ENCODE measurements around the gene TRIM59.
"Not testable (repeated sequence)": the region's sequence is repeated elsewhere in the genome, so short reads cannot be mapped to it uniquely, and the experiment has no call there.

Gene TRIM59

GRCh38 chr3:160454995-160455394 lies 5.4 kb upstream of the TRIM59 start:
- DNase-seq, result peak; percentile 71

GRCh38 chr3:160452251-160452650 lies 2.7 kb upstream of the TRIM59 start:
- DNase-seq, result not testable (repeated sequence)

- no peak for DNase-seq
Measured at GRCh38 chr3:160451602-160452001, 2.0 kb upstream of the TRIM59 start.

- no peak for DNase-seq
Measured at GRCh38 chr3:160450846-160451245, 1.3 kb upstream of the TRIM59 start.

GRCh38 chr3:160448845-160449635 lies 546 bp downstream of the TRIM59 start:
- no peak for DNase-seq

GRCh38 chr3:160447544-160447943 lies 2.0 kb downstream of the TRIM59 start:
- DNase-seq, result no peak

GRCh38 chr3:160446522-160447056 lies 3.0 kb downstream of the TRIM59 start:
- DNase-seq, result no peak

- no peak for DNase-seq
Measured at GRCh38 chr3:160445854-160446253, 3.7 kb downstream of the TRIM59 start.

GRCh38 chr3:160444411-160444810 lies 5.2 kb downstream of the TRIM59 start:
- DNase-seq, result no peak

GRCh38 chr3:160440687-160441086 lies 8.9 kb downstream of the TRIM59 start:
- DNase-seq, result no peak

GRCh38 chr3:160437083-160437455 lies 12.5 kb downstream of the TRIM59 start:
- DNase-seq, result no peak

GRCh38 chr3:160435747-160436146 lies 13.8 kb downstream of the TRIM59 start:
- DNase-seq, result no peak

- no peak for DNase-seq
Measured at GRCh38 chr3:160435095-160435494, 14.5 kb downstream of the TRIM59 start.

GRCh38 chr3:160434071-160434470 lies 15.5 kb downstream of the TRIM59 start:
- no peak for DNase-seq

GRCh38 chr3:160427832-160428424 lies 21.7 kb downstream of the TRIM59 start:
- DNase-seq, result no peak

GRCh38 chr3:160417311-160417710 lies 32.3 kb downstream of the TRIM59 start:
- DNase-seq, result no peak

- DNase-seq, result peak; percentile 72
Measured at GRCh38 chr3:160413613-160414248, 35.9 kb downstream of the TRIM59 start.

- no peak for DNase-seq
Measured at GRCh38 chr3:160412477-160412876, 37.1 kb downstream of the TRIM59 start.

- DNase-seq, result no peak
Measured at GRCh38 chr3:160409812-160410610, 39.6 kb downstream of the TRIM59 start.

GRCh38 chr3:160403796-160404470 lies 45.7 kb downstream of the TRIM59 start:
- DNase-seq, result no peak

- DNase-seq, result peak; percentile 32
Measured at GRCh38 chr3:160403028-160403545, 46.5 kb downstream of the TRIM59 start.
